GM19193 (cell line): ENCODE data around the gene TMPRSS9.
A peak's percentile ranks its signal among the peaks of the same experiment; 100 is the strongest.

Experiments
- POLR2A ChIP-seq: IDR thresholded peaks from 4 replicates; pipeline ENCODE4 v1.6.1; 2011; ENCODE audit not compliant: insufficient read depth, insufficient read length; ENCODE audit errors: extremely low read depth

The TMPRSS9 gene

GRCh38 chr19:2413629-2414028 is 53.6 kb downstream of the TMPRSS9 start:
- no peak for TF ChIP-seq POLR2A

- TF ChIP-seq POLR2A = no peak
These were observed 55.4 kb downstream of the TMPRSS9 start for GRCh38 chr19:2415281-2415972.

- no peak for TF ChIP-seq POLR2A
These were observed 55.9 kb downstream of the TMPRSS9 start for GRCh38 chr19:2415973-2416319.

- TF ChIP-seq POLR2A = no peak
These were observed 56.4 kb downstream of the TMPRSS9 start for GRCh38 chr19:2416321-2417097.

- no peak for TF ChIP-seq POLR2A
These were observed 57.9 kb downstream of the TMPRSS9 start for GRCh38 chr19:2417881-2418406.

GRCh38 chr19:2419754-2420153 is 59.7 kb downstream of the TMPRSS9 start:
- TF ChIP-seq POLR2A = no peak

- no peak for TF ChIP-seq POLR2A
These were observed 60.4 kb downstream of the TMPRSS9 start for GRCh38 chr19:2420490-2420889.

GRCh38 chr19:2421581-2422306 is 61.7 kb downstream of the TMPRSS9 start:
- TF ChIP-seq POLR2A = peak; percentile 18

- TF ChIP-seq POLR2A = no peak
These were observed 63.2 kb downstream of the TMPRSS9 start for GRCh38 chr19:2423071-2423914.

- TF ChIP-seq POLR2A = no peak
These were observed 64.0 kb downstream of the TMPRSS9 start for GRCh38 chr19:2423915-2424685.

GRCh38 chr19:2424686-2425621 is 64.9 kb downstream of the TMPRSS9 start:
- TF ChIP-seq POLR2A = no peak

- no peak for TF ChIP-seq POLR2A
These were observed 65.8 kb downstream of the TMPRSS9 start for GRCh38 chr19:2425622-2426581.
